GM12878 (cell line): ENCODE data around the gene EXO5. TPM values are rescaled to one million over a fixed set of nuclear protein-coding genes. Genes with fewer than 3 reads are reported as not detected.

Experiments used
- ATAC-seq: fragments of 200-7000 bp; cut with Tn5 transposase; 3 replicates; pipeline ENCODE4 v1.9.1; 2020; ENCODE audit warnings: mild to moderate bottlenecking, moderate library complexity
- BruUV-seq: library from RNA; stranded (reverse); fragments of 400-500 nt; replicated peaks from 2 replicates; lab custom pipeline; 2021; lab: Mats Ljungman, UMichigan
- CTCF ChIA-PET: fragments of 300-600 bp; sonication (Branson Sonifier 250); formaldehyde crosslinking; extraction: SDS; loops from one replicate; lab custom pipeline; 2021; ENCODE audit warnings: inconsistent platforms; lab: Yijun Ruan, JAX
- POLR2A ChIA-PET: fragments of 350-600 bp; formaldehyde crosslinking; extraction: SDS; loops from one replicate; lab custom pipeline; 2021; ENCODE audit warnings: inconsistent platforms; lab: Charles Lee
- RAD21 ChIA-PET: fragments of 300-600 bp; sonication (Branson Sonifier 250); formaldehyde crosslinking; loops from one replicate; lab custom pipeline; 2023; ENCODE audit warnings: antibody characterized with exemption; ENCODE audit not compliant: unreplicated experiment; lab: Charles Lee
- SMC1A ChIA-PET: fragments of 300-600 bp; sonication (Branson Sonifier 250); formaldehyde crosslinking; loops from one replicate; lab custom pipeline; 2023; ENCODE audit not compliant: unreplicated experiment, uncharacterized antibody; lab: Charles Lee
- DNase-seq: peaks from one replicate; pipeline ENCODE4 v3.0.0-alpha.2; 2011; ENCODE audit warnings: low read depth, low spot score
- FAIRE-seq: peaks from 3 replicates; lab custom pipeline; 2011; peaks lifted over from hg19 to GRCh38; lab: Jason Lieb, UNC
- H2AFZ ChIP-seq: 2 replicates; pipeline ENCODE4 v1.6.0; 2011; ENCODE audit warnings: low read depth, low read length, control low read depth; ENCODE audit not compliant: control insufficient read depth
- H3K27ac ChIP-seq: 2 replicates; pipeline ENCODE4 v1.5.1; 2011; ENCODE audit warnings: control low read depth; ENCODE audit not compliant: control insufficient read depth, insufficient read depth
- H3K27me3 ChIP-seq, 2 experiments: replicated peaks in 1 of 2; 2 replicates each; pipeline versions ENCODE4 v1.6.0 to v1.6.1; 2011; ENCODE audit warnings: low read length in 1 of 2; ENCODE audit not compliant: control insufficient read depth in 2 of 2, insufficient read depth in 2 of 2
- H3K36me3 ChIP-seq, 2 experiments: 2 replicates each; pipeline ENCODE4 v1.5.1; 2011; ENCODE audit warnings: low read length in 1 of 2; ENCODE audit not compliant: control insufficient read depth in 2 of 2, insufficient read depth in 2 of 2
- H3K4me1 ChIP-seq: 2 replicates; pipeline ENCODE4 v1.6.1; 2011; ENCODE audit warnings: mild to moderate bottlenecking, low read length, moderate library complexity, mixed read lengths; ENCODE audit not compliant: control insufficient read depth, insufficient read depth
- H3K4me2 ChIP-seq: 2 replicates; pipeline ENCODE4 v1.6.0; 2011; ENCODE audit warnings: control low read depth; ENCODE audit not compliant: control insufficient read depth, insufficient read depth
- H3K4me3 ChIP-seq: fragments of 200-600 bp; sonication (generic); 2 replicates; pipeline ENCODE4 v1.5.1; 2016
- H3K79me2 ChIP-seq: 2 replicates; pipeline ENCODE4 v1.6.0; 2011; ENCODE audit warnings: low read length; ENCODE audit not compliant: control insufficient read depth, insufficient read depth
- H3K9ac ChIP-seq: 2 replicates; pipeline ENCODE4 v1.8.0; 2011; ENCODE audit warnings: low read length, control low read depth, mixed read lengths; ENCODE audit not compliant: control insufficient read depth, insufficient read depth
- H3K9me3 ChIP-seq: replicated peaks from 3 replicates; pipeline ENCODE4 v1.5.1; 2011; ENCODE audit warnings: mild to moderate bottlenecking, low read length; ENCODE audit not compliant: control insufficient read depth, insufficient read depth
- H4K20me1 ChIP-seq: 2 replicates; pipeline ENCODE4 v1.6.0; 2011; ENCODE audit not compliant: control insufficient read depth, insufficient read depth
- BCL3 ChIP-seq: IDR thresholded peaks from 2 replicates; pipeline ENCODE4 v1.6.1; 2011; ENCODE audit warnings: borderline replicate concordance, low read depth, mild to moderate bottlenecking, moderate library complexity, low read length; ENCODE audit not compliant: insufficient read depth, poor library complexity, severe bottlenecking
- E2F8 ChIP-seq: fragments of 450-650 bp; IDR thresholded peaks from 2 replicates; pipeline ENCODE4 v1.6.1; 2018; ENCODE audit warnings: mild to moderate bottlenecking, low read depth, moderate library complexity; ENCODE audit not compliant: partially characterized antibody
- EP300 ChIP-seq, 2 experiments: fragments of 150-350 bp in 1 of 2; IDR thresholded peaks; 2 replicates each; pipeline ENCODE4 v1.6.1; 2011 to 2012; ENCODE audit warnings: low read depth in 2 of 2, low read length in 2 of 2, borderline replicate concordance in 1 of 2, improper control_type of control experiment in 1 of 2, inconsistent platforms in 1 of 2; ENCODE audit not compliant: control insufficient read depth in 1 of 2
- LARP7 ChIP-seq: fragments of 450-650 bp; IDR thresholded peaks from 2 replicates; pipeline ENCODE4 v1.6.1; 2017; ENCODE audit warnings: mild to moderate bottlenecking
- MTA2 ChIP-seq: fragments of 450-650 bp; IDR thresholded peaks from 2 replicates; pipeline ENCODE4 v1.6.1; 2016; ENCODE audit warnings: low read depth, mild to moderate bottlenecking, moderate library complexity
- MYC ChIP-seq: IDR thresholded peaks from 2 replicates; pipeline ENCODE4 v1.6.1; 2011; ENCODE audit warnings: mild to moderate bottlenecking, low read length, moderate library complexity, inconsistent platforms; ENCODE audit not compliant: insufficient read depth, insufficient replicate concordance, insufficient read length, severe bottlenecking
- NRF1 ChIP-seq: conservative IDR thresholded peaks from 2 replicates; pipeline ENCODE4 v1.6.1; 2011; ENCODE audit warnings: mild to moderate bottlenecking, low read depth, low read length, improper control_type of control experiment
- PKNOX1 ChIP-seq: fragments of 450-650 bp; IDR thresholded peaks from 2 replicates; pipeline ENCODE4 v1.6.1; 2016; ENCODE audit warnings: mild to moderate bottlenecking
- POU2F2 ChIP-seq: IDR thresholded peaks from 3 replicates; pipeline ENCODE4 v1.6.1; 2011; ENCODE audit warnings: low read depth, mild to moderate bottlenecking, low read length, borderline replicate concordance
- SMAD5 ChIP-seq: IDR thresholded peaks from 2 replicates; pipeline ENCODE4 v1.6.1; 2016; ENCODE audit warnings: antibody characterized with exemption, low read depth
- SREBF2 ChIP-seq: IDR thresholded peaks from 2 replicates; pipeline ENCODE4 v1.6.1; 2012; ENCODE audit warnings: mild to moderate bottlenecking, low read length
- SUPT20H ChIP-seq: IDR thresholded peaks from 2 replicates; pipeline ENCODE4 v1.6.1; 2011; ENCODE audit warnings: low read depth, mild to moderate bottlenecking, low read length, moderate library complexity, borderline replicate concordance; ENCODE audit not compliant: control insufficient read depth
- SUZ12 ChIP-seq: fragments of 200-600 bp; sonication (generic); IDR thresholded peaks from one replicate; pipeline ENCODE4 v1.6.1; 2018; ENCODE audit warnings: antibody characterized with exemption, mild to moderate bottlenecking; ENCODE audit not compliant: unreplicated experiment
- TCF12 ChIP-seq: IDR thresholded peaks from 2 replicates; pipeline ENCODE4 v1.6.1; 2011; ENCODE audit warnings: low read depth, mild to moderate bottlenecking, low read length
- YBX1 ChIP-seq: fragments of 450-650 bp; IDR thresholded peaks from 2 replicates; pipeline ENCODE4 v1.6.1; 2016; ENCODE audit warnings: antibody characterized with exemption
- WGBS: methylation state at CpG from one replicate; pipeline ENCODE4 v1.1.6; 2016; ENCODE audit warnings: low lambda C conversion rate; ENCODE audit not compliant: insufficient replicate concordance, insufficient coverage; ENCODE audit errors: missing lambda C conversion rate; 5-methylcytosine and 5-hydroxymethylcytosine counted together
- in situ Hi-C: fragments of 300-500 bp; cut with MboI; formaldehyde crosslinking; loops from 9 replicates; pipeline ENCODE4 v1.14.3; 2018; ENCODE audit warnings: mixed read lengths
- intact Hi-C: fragments of 100-400 bp; cut with micrococcal nuclease; formaldehyde crosslinking; loops from one replicate; pipeline ENCODE4 v1.14.2; 2022; ENCODE audit not compliant: unreplicated experiment
- polyA plus RNA-seq, 11 experiments: library from polyadenylated mRNA; depleted of rRNA in 4 of 11; unstranded in 6 of 11; stranded (reverse) in 5 of 11; fragments of >200 nt; fragmentation: Nextera tagmentation in 4 of 11; fragmentation: Illumina TruSeq in 1 of 11; extraction: Ambion mirVana in 4 of 11; extraction: Trizol in 1 of 11; gene quantifications; 1 replicate in 1 of 11; 2 replicates in 10 of 11; pipeline versions ENCODE4 v1.2.1 to v1.2.3, GENCODE V29; 2011 to 2016; ENCODE audit warnings: inconsistent platforms in 2 of 11, missing spikeins in 2 of 11, low read depth in 1 of 11
- total RNA-seq, 4 experiments: library from RNA; depleted of rRNA in 3 of 4; stranded (reverse); fragments of >200 nt in 3 of 4; fragmentation: Illumina TruSeq in 1 of 4; extraction: Trizol in 1 of 4; gene quantifications; 2 replicates each; pipeline versions ENCODE4 v1.2.1 to v1.2.3, GENCODE V29; 2013 to 2021

EXO5 gene
- total and polyA plus RNA-seq, 10 of the 15 experiments (the other 5 are each of a cell fraction or from before 2014, with no cell fraction given), result 2.1 to 10.1 (median 8.5) TPM

GRCh38 chr1:40563266-40563665 lies 54.7 kb downstream of the EXO5 start:
- POLR2A ChIA-PET, result no interaction called here
- Histone ChIP-seq H3K27ac (no peak overlapping the region), H3K36me3 (no peaks in the 10 kb centered on the region), H2AFZ (no peak overlapping the region), H3K9ac (no peak overlapping the region), H3K4me1 (no peaks in the 10 kb centered on the region), H3K9me3 (no peaks in the 10 kb centered on the region; the same call in 2 of the 3 replicates), H3K27me3 (no peaks in the 10 kb centered on the region), H3K4me3 (no peak overlapping the region), H3K4me2 (no peak overlapping the region), H4K20me1 (no peaks in the 10 kb centered on the region), H3K79me2 (no peaks in the 10 kb centered on the region)
- in situ Hi-C loops, result no loop called here
- intact Hi-C loops, result no loop called here
- CTCF ChIA-PET, result no interaction called here
- FAIRE-seq (no peak), DNase-seq (no peak), ATAC-seq (no peak)
- SMC1A ChIA-PET, result no interaction called here
- no TSS peak for BruUV-seq
- 22% methylated on average over 4 of the region's 4 CpGs for WGBS
- RAD21 ChIA-PET, result no interaction called here
- TF ChIP-seq EP300 (IDR thresholded peaks at IDR 0.05; ENCODE audit: borderline replicate concordance in 1 of 2, control insufficient read depth in 1 of 2, low read depth in 2 of 2, low read length in 2 of 2) (no peak), MYC (no peak), TCF12 (no peak), SUPT20H (no peak), SREBF2 (no peak), PKNOX1 (no peak), BCL3 (no peak), LARP7 (no peak), E2F8 (no peak), NRF1 (no peak), MTA2 (no peak), SMAD5 (no peak), POU2F2 (no peak), YBX1 (no peak), SUZ12 (no peak)
